GM21390 (cell line): ENCODE data around the gene PDE10A.

Experiments used
- ATAC-seq: cut with Tn5 transposase; IDR thresholded peaks from one replicate; pipeline ENCODE4 v1.9.1; 2021; ENCODE audit not compliant: unreplicated experiment

The PDE10A gene

GRCh38 chr6:165300422-165300936, 362.6 kb downstream of the PDE10A start:
- ATAC-seq: no peak

GRCh38 chr6:165298875-165299274, 364.2 kb downstream of the PDE10A start:
- no peak for ATAC-seq

GRCh38 chr6:165298402-165298801, 364.6 kb downstream of the PDE10A start:
- no peak for ATAC-seq

- no peak for ATAC-seq
These were observed 370.4 kb downstream of the PDE10A start for GRCh38 chr6:165292657-165293056.
